Measurements from ENCODE around the gene PSMD6. TPM values are rescaled to one million over a fixed set of nuclear protein-coding genes. Genes with fewer than 3 reads are reported as not detected.

Gene PSMD6
- total and polyA plus RNA-seq, 2 experiments from 2014 or later = 99.6 to 104 TPM

DNA sequence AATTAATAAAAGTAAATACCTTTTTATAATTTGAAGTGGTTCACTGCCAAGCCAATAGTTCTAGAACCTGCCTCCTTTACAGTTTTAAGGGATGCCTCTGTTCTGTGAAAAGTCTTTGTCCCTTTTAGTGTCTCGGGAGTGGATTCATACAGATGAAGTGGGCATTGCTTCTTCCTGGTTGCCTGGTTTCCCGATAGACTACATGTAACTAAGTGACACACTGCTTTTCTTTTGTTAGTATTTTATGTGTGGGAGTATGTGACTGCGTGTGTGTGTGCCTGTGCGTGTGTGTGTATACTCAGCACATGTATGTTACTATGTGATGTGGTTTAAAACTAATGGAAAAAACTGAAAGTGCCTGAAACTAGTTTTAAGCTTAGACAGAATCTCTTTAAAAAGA is 21.1 kb downstream of the PSMD6 start:
- no peaks in the 10 kb centered on the region for H3K79me2 ChIP-seq
- H3K4me3 ChIP-seq = no peak overlapping the region
- H4K20me1 ChIP-seq (ENCODE audit: insufficient read depth, poor library complexity, severe bottlenecking) = no peaks in the 10 kb centered on the region
- H2AFZ ChIP-seq = no peak overlapping the region
- no peaks in the 10 kb centered on the region for H3K9me2 ChIP-seq (replicated peaks; ENCODE audit: insufficient read depth)
- 80% methylated on average over 4 of the region's 4 CpGs for WGBS (ENCODE audit: low lambda C conversion rate, missing lambda C conversion rate)
- TF ChIP-seq EZH2 (IDR thresholded peaks at IDR 0.05; ENCODE audit: borderline replicate concordance) (no peak), EZH2phosphoT487 (IDR thresholded peaks at IDR 0.05; ENCODE audit: low read depth, severe bottlenecking, unreplicated experiment) (no peak)
- TF ChIP-seq, protein P1, sequence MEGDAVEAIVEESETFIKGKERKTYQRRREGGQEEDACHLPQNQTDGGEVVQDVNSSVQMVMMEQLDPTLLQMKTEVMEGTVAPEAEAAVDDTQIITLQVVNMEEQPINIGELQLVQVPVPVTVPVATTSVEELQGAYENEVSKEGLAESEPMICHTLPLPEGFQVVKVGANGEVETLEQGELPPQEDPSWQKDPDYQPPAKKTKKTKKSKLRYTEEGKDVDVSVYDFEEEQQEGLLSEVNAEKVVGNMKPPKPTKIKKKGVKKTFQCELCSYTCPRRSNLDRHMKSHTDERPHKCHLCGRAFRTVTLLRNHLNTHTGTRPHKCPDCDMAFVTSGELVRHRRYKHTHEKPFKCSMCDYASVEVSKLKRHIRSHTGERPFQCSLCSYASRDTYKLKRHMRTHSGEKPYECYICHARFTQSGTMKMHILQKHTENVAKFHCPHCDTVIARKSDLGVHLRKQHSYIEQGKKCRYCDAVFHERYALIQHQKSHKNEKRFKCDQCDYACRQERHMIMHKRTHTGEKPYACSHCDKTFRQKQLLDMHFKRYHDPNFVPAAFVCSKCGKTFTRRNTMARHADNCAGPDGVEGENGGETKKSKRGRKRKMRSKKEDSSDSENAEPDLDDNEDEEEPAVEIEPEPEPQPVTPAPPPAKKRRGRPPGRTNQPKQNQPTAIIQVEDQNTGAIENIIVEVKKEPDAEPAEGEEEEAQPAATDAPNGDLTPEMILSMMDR (IDR thresholded peaks at IDR 0.05; ENCODE audit: poor library complexity) = no peak
- peaks cover 7% of the 10 kb centered on the region for H3K36me3 ChIP-seq (replicated peaks; ENCODE audit: insufficient read depth, low read depth)
- H3K27ac ChIP-seq = no peak overlapping the region
- no peaks in the 10 kb centered on the region for H3K9me3 ChIP-seq (ENCODE audit: low read depth)
- H3K27me3 ChIP-seq = no peaks in the 10 kb centered on the region
- no peak for DNase-seq (ENCODE audit: low spot score)
- no peak overlapping the region for H3K4me2 ChIP-seq
- no peaks in the 10 kb centered on the region for H3K4me1 ChIP-seq (ENCODE audit: insufficient read depth)

DNA sequence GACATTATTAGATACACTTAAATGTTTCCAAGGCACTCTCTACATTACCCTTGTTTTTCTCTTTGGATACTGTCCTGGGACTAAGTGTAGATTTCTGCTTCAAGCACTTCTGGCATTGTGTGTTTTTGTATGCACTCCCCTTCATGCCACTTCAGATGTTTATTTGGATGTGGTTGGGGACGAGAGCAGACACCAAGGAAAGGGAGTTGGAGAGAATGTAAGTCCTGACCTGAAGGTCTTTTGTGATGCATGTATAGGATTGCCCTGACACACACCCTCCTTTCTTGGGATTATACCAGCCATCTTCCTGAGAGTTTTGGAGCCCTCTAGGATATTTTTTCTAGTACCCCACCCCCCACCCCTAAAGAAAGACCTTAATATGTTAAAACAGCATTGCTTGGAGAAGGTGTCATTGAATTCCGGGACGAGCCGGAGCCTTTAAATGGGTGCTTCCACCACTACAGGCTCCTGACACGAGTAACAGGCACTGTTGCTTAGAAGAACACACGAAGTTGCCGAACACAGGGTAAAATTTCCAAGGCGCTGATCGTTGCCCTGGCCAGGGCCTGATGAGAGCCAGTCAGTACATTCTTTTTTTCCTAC is 22.7 kb downstream of the PSMD6 start:
- no peak overlapping the region for H3K27ac ChIP-seq
- 72% methylated on average over 9 of the region's 9 CpGs for WGBS (ENCODE audit: low lambda C conversion rate, missing lambda C conversion rate)
- no peaks in the 10 kb centered on the region for H3K4me1 ChIP-seq (ENCODE audit: insufficient read depth)

DNA sequence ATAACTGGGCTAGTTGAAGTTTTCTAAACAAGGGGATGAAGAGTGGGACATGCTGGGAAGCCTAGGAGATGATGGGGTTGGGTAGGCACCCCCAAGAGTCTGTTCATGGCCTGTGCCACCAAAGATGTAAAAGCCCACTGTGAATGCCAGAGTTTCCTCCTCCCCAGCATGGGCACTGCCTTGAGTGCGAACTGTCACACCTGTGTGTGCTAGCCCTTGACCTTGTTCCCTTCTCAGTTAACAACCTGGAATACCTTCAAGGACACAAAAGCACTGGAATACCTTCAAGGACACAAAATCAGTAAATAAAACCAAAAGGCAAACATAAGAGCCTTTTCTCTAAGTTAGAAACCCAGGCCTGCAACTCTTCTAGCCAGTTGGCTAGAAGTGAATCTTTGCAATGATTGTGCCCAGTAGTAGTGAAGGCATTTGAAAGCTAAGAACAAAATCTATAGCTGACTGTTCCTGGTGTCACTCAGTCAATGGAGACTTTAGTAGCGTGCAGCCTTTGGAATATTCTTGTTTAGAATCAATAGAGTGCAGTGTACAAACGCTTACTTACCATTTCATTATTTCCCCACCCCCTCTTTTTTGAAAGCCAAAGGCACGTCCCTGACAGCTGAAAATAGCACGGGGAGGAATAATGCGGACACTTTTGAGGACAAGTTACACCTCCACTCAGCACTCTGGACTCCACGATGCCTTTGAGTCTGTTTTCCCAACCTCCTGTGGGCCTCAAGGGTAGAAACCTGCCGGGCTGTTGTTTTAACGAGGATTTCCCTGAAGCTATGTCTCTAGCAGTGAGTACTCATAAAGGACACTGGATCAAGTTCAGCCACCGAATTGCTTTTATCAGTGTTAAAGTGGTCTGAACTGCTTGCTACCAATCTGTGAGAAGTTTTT is 24.2 kb downstream of the PSMD6 start:
- TF ChIP-seq EZH2 (IDR thresholded peaks at IDR 0.05; ENCODE audit: borderline replicate concordance) = no peak
- TF ChIP-seq, protein P1 (IDR thresholded peaks at IDR 0.05; ENCODE audit: poor library complexity) = no peak
- no peak for TF ChIP-seq EZH2phosphoT487 (IDR thresholded peaks at IDR 0.05; ENCODE audit: low read depth, severe bottlenecking, unreplicated experiment)
- Histone ChIP-seq H2AFZ (no peak overlapping the region), H3K4me3 (no peak overlapping the region), H4K20me1 (ENCODE audit: insufficient read depth, poor library complexity, severe bottlenecking) (no peaks in the 10 kb centered on the region), H3K79me2 (no peaks in the 10 kb centered on the region), H3K4me1 (ENCODE audit: insufficient read depth) (no peaks in the 10 kb centered on the region), H3K9me2 (replicated peaks; ENCODE audit: insufficient read depth) (no peaks in the 10 kb centered on the region), H3K27ac (no peak overlapping the region), H3K27me3 (no peaks in the 10 kb centered on the region), H3K36me3 (replicated peaks; ENCODE audit: insufficient read depth, low read depth) (peaks cover 4% of the 10 kb centered on the region), H3K4me2 (no peak overlapping the region), H3K9me3 (ENCODE audit: low read depth) (no peaks in the 10 kb centered on the region)
- WGBS (ENCODE audit: low lambda C conversion rate, missing lambda C conversion rate) = 61% methylated on average over 10 of the region's 10 CpGs
- no peak for DNase-seq (ENCODE audit: low spot score)

More for the DNA sequence above, 22.7 kb downstream of the PSMD6 start:
- Histone ChIP-seq H3K4me2 (no peak overlapping the region), H3K79me2 (no peaks in the 10 kb centered on the region), H3K27me3 (no peaks in the 10 kb centered on the region), H3K9me2 (replicated peaks; ENCODE audit: insufficient read depth) (no peaks in the 10 kb centered on the region), H3K9me3 (ENCODE audit: low read depth) (no peaks in the 10 kb centered on the region), H4K20me1 (ENCODE audit: insufficient read depth, poor library complexity, severe bottlenecking) (no peaks in the 10 kb centered on the region), H3K4me3 (no peak overlapping the region), H2AFZ (no peak overlapping the region), H3K36me3 (replicated peaks; ENCODE audit: insufficient read depth, low read depth) (peaks cover 4% of the 10 kb centered on the region)
- DNase-seq (ENCODE audit: low spot score) = no peak
- TF ChIP-seq, protein P1 (IDR thresholded peaks at IDR 0.05; ENCODE audit: poor library complexity) = no peak
- no peak for TF ChIP-seq EZH2phosphoT487 (IDR thresholded peaks at IDR 0.05; ENCODE audit: low read depth, severe bottlenecking, unreplicated experiment)
